K562 (cell line): Measurements from ENCODE around the gene ARFGAP1. TPM values are rescaled to one million over a fixed set of nuclear protein-coding genes. Genes with fewer than 3 reads are reported as not detected.

Experiments used
- GABPB1 ChIP-seq: sonication (generic); formaldehyde crosslinking; IDR thresholded peaks from 2 replicates; pipeline ENCODE4 v1.8.0; 2022; ENCODE audit warnings: mild to moderate bottlenecking, missing genetic modification reagents
- PCBP1 ChIP-seq: fragments of 200-400 bp; formaldehyde crosslinking; IDR thresholded peaks from 2 replicates; pipeline ENCODE4 v1.6.1; 2018; ENCODE audit warnings: mild to moderate bottlenecking, low read depth, low read length; ENCODE audit not compliant: poor library complexity, severe bottlenecking
- SIX5 ChIP-seq, 2 experiments: IDR thresholded peaks; 2 replicates each; pipeline ENCODE4 v1.6.1; 2011; ENCODE audit warnings: low read length in 2 of 2, borderline replicate concordance in 1 of 2, low read depth in 1 of 2, mild to moderate bottlenecking in 1 of 2, moderate library complexity in 1 of 2; ENCODE audit not compliant: insufficient read depth in 1 of 2
- ZNF175 ChIP-seq: fragments of 200-800 bp; sonication (Bioruptor generic); IDR thresholded peaks from 2 replicates; pipeline ENCODE4 v1.6.1; 2016; ENCODE audit warnings: low read depth, mild to moderate bottlenecking, missing genetic modification characterization, missing compliant biosample characterization
- polyA plus RNA-seq, 8 experiments: library from polyadenylated mRNA; depleted of rRNA in 4 of 8; stranded (reverse) in 5 of 8; unstranded in 3 of 8; fragments of >200 nt; fragmentation: Nextera tagmentation in 2 of 8; fragmentation: Illumina TruSeq in 1 of 8; extraction: Ambion mirVana in 2 of 8; extraction: Trizol in 1 of 8; gene quantifications; 2 replicates each; pipeline versions ENCODE4 v1.2.1 to v1.2.3, GENCODE V29; 2011 to 2014; ENCODE audit warnings: inconsistent platforms in 1 of 8, missing spikeins in 1 of 8
- total RNA-seq, 7 experiments: library from RNA; depleted of rRNA in 6 of 7; stranded (reverse); fragments of >200 nt in 6 of 7; fragmentation: Illumina TruSeq in 2 of 7; extraction: Trizol in 2 of 7; gene quantifications; 2 replicates each; pipeline versions ENCODE4 v1.2.1 to v1.2.3, GENCODE V29; 2011 to 2021; ENCODE audit warnings: low replicate concordance in 1 of 7
- TF ChIP-seq, protein P1 (sequence below): IDR thresholded peaks from 3 replicates; pipeline ENCODE4 v1.6.1; 2011; ENCODE audit warnings: borderline replicate concordance, mild to moderate bottlenecking, moderate library complexity; ENCODE audit not compliant: insufficient read length; ENCODE audit errors: extremely low read depth
- TF ChIP-seq, protein P2 (sequence below), 2 experiments: fragments of 450-650 bp; IDR thresholded peaks; 2 replicates each; pipeline ENCODE4 v1.6.1; 2016
- TF ChIP-seq, protein P3 (sequence below): fragments of 250-450 bp; sonication (Bioruptor Pico); IDR thresholded peaks from 2 replicates; pipeline ENCODE4 v1.4.0; 2020

Gene ARFGAP1
- total and polyA plus RNA-seq, 9 of the 15 experiments (the other 6 are each of a cell fraction or from before 2014, with no cell fraction given) = 0.53 to 102 (median 33.5) TPM

DNA sequence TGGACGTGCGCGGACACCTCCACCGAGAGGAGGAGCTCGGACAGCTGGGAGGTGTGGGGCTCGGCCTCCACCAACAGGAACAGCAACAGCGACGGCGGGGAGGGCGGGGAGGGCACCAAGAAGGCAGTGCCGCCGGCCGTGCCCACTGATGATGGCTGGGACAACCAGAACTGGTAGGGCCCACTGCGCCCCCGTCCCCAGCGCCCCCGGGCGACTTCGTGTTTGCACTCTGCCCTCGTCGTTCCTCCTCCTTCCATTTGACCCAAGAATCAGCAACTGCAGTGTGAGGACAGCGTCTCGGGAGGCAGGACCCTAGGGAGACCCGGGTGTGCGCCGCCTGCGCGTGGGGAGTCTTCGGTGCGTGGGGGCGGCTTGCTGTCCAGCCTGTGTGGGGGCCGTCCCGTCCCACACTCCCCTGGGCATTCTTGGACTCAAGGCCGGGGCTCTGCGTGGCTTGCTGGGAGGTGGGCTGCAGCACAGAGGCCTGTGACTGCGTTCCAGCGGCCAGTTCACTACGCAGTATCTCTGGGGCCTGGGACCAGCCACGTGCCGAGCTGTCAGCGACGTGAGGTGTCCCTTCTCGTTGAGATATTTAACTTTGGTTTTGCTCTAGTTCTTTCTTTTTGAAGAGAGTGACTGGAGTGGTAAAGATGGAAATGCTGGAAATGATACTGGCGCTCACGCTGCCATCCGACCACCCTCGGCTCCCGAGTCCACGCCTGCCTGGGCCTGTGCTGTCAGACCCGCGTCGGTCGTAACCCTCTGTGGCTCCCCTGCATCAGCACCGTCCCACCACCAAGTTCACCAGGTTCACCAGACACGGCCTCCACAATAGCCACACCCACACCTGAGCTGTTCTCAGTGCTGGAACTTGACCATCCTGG lies 15.3 kb downstream of the ARFGAP1 start (continued):
- no peak for TF ChIP-seq PCBP1
- no peak for TF ChIP-seq ZNF175 (CRISPR knock-in tag)
- TF ChIP-seq, protein P1, sequence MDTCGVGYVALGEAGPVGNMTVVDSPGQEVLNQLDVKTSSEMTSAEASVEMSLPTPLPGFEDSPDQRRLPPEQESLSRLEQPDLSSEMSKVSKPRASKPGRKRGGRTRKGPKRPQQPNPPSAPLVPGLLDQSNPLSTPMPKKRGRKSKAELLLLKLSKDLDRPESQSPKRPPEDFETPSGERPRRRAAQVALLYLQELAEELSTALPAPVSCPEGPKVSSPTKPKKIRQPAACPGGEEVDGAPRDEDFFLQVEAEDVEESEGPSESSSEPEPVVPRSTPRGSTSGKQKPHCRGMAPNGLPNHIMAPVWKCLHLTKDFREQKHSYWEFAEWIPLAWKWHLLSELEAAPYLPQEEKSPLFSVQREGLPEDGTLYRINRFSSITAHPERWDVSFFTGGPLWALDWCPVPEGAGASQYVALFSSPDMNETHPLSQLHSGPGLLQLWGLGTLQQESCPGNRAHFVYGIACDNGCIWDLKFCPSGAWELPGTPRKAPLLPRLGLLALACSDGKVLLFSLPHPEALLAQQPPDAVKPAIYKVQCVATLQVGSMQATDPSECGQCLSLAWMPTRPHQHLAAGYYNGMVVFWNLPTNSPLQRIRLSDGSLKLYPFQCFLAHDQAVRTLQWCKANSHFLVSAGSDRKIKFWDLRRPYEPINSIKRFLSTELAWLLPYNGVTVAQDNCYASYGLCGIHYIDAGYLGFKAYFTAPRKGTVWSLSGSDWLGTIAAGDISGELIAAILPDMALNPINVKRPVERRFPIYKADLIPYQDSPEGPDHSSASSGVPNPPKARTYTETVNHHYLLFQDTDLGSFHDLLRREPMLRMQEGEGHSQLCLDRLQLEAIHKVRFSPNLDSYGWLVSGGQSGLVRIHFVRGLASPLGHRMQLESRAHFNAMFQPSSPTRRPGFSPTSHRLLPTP = no peak
- TF ChIP-seq GABPB1 (CRISPR knock-in tag) = no peak
- TF ChIP-seq, protein P2, sequence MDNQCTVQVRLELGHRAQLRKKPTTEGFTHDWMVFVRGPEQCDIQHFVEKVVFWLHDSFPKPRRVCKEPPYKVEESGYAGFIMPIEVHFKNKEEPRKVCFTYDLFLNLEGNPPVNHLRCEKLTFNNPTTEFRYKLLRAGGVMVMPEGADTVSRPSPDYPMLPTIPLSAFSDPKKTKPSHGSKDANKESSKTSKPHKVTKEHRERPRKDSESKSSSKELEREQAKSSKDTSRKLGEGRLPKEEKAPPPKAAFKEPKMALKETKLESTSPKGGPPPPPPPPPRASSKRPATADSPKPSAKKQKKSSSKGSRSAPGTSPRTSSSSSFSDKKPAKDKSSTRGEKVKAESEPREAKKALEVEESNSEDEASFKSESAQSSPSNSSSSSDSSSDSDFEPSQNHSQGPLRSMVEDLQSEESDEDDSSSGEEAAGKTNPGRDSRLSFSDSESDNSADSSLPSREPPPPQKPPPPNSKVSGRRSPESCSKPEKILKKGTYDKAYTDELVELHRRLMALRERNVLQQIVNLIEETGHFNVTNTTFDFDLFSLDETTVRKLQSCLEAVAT (IDR thresholded peaks at IDR 0.05) = no peak
- no peak for TF ChIP-seq SIX5 (IDR thresholded peaks at IDR 0.05; ENCODE audit: borderline replicate concordance in 1 of 2, insufficient read depth in 1 of 2, low read depth in 1 of 2, low read length in 2 of 2)
- TF ChIP-seq, protein P3, sequence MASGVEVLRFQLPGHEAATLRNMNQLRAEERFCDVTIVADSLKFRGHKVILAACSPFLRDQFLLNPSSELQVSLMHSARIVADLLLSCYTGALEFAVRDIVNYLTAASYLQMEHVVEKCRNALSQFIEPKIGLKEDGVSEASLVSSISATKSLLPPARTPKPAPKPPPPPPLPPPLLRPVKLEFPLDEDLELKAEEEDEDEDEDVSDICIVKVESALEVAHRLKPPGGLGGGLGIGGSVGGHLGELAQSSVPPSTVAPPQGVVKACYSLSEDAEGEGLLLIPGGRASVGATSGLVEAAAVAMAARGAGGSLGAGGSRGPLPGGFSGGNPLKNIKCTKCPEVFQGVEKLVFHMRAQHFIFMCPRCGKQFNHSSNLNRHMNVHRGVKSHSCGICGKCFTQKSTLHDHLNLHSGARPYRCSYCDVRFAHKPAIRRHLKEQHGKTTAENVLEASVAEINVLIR (CRISPR knock-in tag) = no peak
